Glomerular visceral epithelial cell (primary cell): ENCODE measurements around the gene IL20RA.
A peak's percentile ranks its signal among the peaks of the same experiment; 100 is the strongest.
"Not testable (repeated sequence)": the region's sequence is repeated elsewhere in the genome, so short reads cannot be mapped to it uniquely, and the experiment has no call there.

ENCODE experiments used
- DNase-seq: peaks from one replicate; pipeline ENCODE4 v3.0.0-alpha.2; 2016; ENCODE audit errors: extremely low spot score

The IL20RA gene

GRCh38 chr6:136973781-136974180 is 71.0 kb downstream of the IL20RA start:
- DNase-seq: not testable (repeated sequence)

GRCh38 chr6:136971609-136972008 is 73.2 kb downstream of the IL20RA start:
- DNase-seq: no peak

GRCh38 chr6:136969930-136970329 is 74.8 kb downstream of the IL20RA start:
- no peak for DNase-seq

GRCh38 chr6:136969433-136969832 is 75.3 kb downstream of the IL20RA start:
- no peak for DNase-seq

- no peak for DNase-seq
Observed at GRCh38 chr6:136968837-136969236, 75.9 kb downstream of the IL20RA start.

GRCh38 chr6:136967876-136968752 is 76.7 kb downstream of the IL20RA start:
- DNase-seq: peak; percentile 71

- no peak for DNase-seq
Observed at GRCh38 chr6:136964398-136964797, 80.4 kb downstream of the IL20RA start.

GRCh38 chr6:136963259-136963658 is 81.5 kb downstream of the IL20RA start:
- no peak for DNase-seq

GRCh38 chr6:136962661-136963060 is 82.1 kb downstream of the IL20RA start:
- DNase-seq: no peak

- no peak for DNase-seq
Observed at GRCh38 chr6:136961848-136962247, 82.9 kb downstream of the IL20RA start.

GRCh38 chr6:136960781-136961180 is 84.0 kb downstream of the IL20RA start:
- DNase-seq: no peak

GRCh38 chr6:136959935-136960334 is 84.8 kb downstream of the IL20RA start:
- not testable (repeated sequence) for DNase-seq

- DNase-seq: no peak
Observed at GRCh38 chr6:136959471-136959891, 85.3 kb downstream of the IL20RA start.

GRCh38 chr6:136958168-136958567 is 86.6 kb downstream of the IL20RA start:
- no peak for DNase-seq

- no peak for DNase-seq
Observed at GRCh38 chr6:136956590-136957544, 87.9 kb downstream of the IL20RA start.

GRCh38 chr6:136955123-136955522 is 89.6 kb downstream of the IL20RA start:
- DNase-seq: no peak

GRCh38 chr6:136952714-136953260 is 92.0 kb downstream of the IL20RA start:
- DNase-seq: peak; percentile 3

GRCh38 chr6:136950436-136951126 is 94.2 kb downstream of the IL20RA start:
- DNase-seq: no peak
